Mucosa of rectum (tissue), 2 donors: Measurements from ENCODE around the gene MACF1.

Source experiments
- H3K27ac ChIP-seq, 2 donors: one replicate each; pipeline ENCODE4 v1.7.0; 2013; ENCODE audit warnings: inconsistent platforms in 2 of 2, low read depth in 2 of 2, low read length in 2 of 2
- H3K27me3 ChIP-seq, 2 donors: one replicate each; pipeline ENCODE4 v1.7.0; 2013; ENCODE audit warnings: low read length in 2 of 2; ENCODE audit not compliant: control insufficient read depth in 2 of 2, insufficient read depth in 2 of 2
- H3K36me3 ChIP-seq, 2 donors: one replicate each; pipeline ENCODE4 v1.7.0; 2013; ENCODE audit warnings: low read length in 2 of 2; ENCODE audit not compliant: control insufficient read depth in 2 of 2, insufficient read depth in 2 of 2
- H3K4me1 ChIP-seq, 2 donors: one replicate each; pipeline ENCODE4 v1.7.0; 2013; ENCODE audit warnings: low read length in 2 of 2, mild to moderate bottlenecking in 1 of 2; ENCODE audit not compliant: control insufficient read depth in 2 of 2, insufficient read depth in 2 of 2
- H3K4me3 ChIP-seq, 2 donors: one replicate each; pipeline ENCODE4 v1.7.0; 2013; ENCODE audit warnings: low read length in 2 of 2
- H3K9ac ChIP-seq, 2 donors: one replicate each; pipeline ENCODE4 v1.7.0; 2013; ENCODE audit warnings: low read length in 2 of 2, low read depth in 1 of 2, mild to moderate bottlenecking in 1 of 2
- H3K9me3 ChIP-seq, 2 donors: one replicate each; pipeline ENCODE4 v1.7.0; 2013; ENCODE audit warnings: low read length in 2 of 2; ENCODE audit not compliant: control insufficient read depth in 2 of 2
- donor health status: healthy.
- donor health status: Normal muscosa, but diverticular disease.

MACF1 gene

DNA sequence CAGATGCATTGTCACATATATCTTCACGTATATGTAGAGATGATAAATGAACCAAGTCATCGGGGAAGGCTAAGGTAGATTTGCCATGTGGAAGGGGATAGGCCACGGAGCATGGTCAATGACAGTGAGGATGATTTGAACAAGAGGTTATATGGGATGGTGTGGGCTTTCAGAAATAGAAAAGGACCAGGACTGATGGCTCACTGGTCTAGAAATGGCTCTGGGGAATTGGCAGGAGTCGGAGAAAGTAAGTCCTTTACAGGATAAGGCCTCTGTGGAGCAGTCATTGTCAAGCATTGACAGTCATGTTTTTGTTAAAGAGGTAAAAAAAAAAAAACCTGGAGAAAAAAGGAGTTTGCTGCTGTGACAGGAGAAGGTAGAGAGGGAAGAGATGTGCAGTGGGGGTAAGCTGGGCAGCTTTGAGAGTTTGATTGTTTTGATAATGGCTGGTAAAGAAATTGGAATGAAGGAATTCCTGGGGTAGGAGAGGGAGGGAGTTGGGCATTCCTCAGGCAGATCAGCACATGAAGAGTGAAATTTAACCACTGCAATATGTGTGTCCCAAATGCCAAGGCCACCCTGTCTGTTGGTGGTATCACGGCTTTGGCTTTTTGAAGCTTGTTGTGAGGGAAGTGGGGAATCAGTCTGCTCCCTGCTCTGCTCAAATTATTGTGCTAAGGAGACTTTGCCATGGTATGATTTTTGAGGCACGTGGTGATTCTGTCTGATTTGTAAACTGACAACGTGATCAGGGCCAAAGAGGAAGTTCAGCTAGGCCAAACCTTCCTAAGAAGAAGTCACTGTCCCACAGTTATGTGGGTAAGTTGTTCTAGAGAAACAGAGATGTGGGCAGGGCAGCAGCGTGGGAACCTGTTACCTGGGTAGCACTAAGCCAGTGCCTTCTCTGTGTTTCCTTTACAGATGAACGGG, 26.0 kb downstream of the MACF1 start:
- Histone ChIP-seq H3K9ac (no peak overlapping the region), H3K27me3 (no peaks in the 10 kb centered on the region), H3K27ac (no peak overlapping the region)

DNA sequence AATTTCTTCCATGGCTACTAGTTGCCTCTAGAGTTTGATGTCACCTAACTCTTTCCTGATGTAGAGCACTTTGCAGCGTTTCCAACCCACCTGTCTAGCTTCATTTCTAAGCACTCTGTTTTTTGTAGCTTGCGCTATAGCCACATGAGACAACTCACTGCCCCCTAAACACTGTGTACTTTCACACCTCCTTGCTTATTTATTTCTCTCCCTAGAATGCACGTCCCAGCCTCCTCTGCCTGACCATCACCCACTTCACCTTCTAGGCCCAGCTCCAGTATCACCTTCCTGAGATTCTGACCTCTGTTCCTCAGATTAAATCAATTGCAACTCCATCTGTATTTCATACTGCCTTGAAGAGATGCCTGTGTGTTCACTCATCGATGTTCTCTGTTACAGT, 32.5 kb downstream of the MACF1 start:
- Histone ChIP-seq H3K9me3 (no peaks in the 10 kb centered on the region), H3K4me1 (no peaks in the 10 kb centered on the region), H3K27me3 (no peaks in the 10 kb centered on the region), H3K4me3 (no peak overlapping the region), H3K9ac (no peak overlapping the region), H3K36me3 (peaks cover 0 to 15% of the 10 kb centered on the region in 2 donors), H3K27ac (no peak overlapping the region)

More for the DNA sequence above, 26.0 kb downstream of the MACF1 start:
- H3K4me3 ChIP-seq: no peak overlapping the region
- H3K4me1 ChIP-seq: no peaks in the 10 kb centered on the region
- peaks cover 0 to 11% of the 10 kb centered on the region in 2 donors for H3K36me3 ChIP-seq
- H3K9me3 ChIP-seq: no peaks in the 10 kb centered on the region

DNA sequence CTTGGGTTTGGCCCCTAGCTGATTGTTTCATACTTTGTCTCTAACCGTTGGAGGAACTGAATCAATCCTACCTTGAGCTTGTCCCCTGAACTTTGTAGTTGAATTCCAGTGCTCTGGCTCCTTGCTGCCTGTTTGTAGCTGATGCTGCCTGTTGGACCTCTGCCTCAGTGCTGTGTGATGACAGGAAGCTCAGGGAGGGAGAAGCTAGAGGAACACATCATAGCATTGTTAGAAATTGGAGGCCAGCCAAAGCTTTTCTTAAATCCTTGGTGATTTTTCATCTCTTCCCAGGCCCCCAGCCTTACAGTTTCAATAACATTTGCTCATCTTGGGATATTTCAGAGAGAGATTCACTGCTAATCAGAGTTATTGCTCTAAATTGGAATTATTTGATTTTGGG, 34.0 kb downstream of the MACF1 start:
- no peaks in the 10 kb centered on the region for H3K9me3 ChIP-seq
- H3K9ac ChIP-seq: no peak overlapping the region
- H3K27ac ChIP-seq: no peak overlapping the region
- H3K4me3 ChIP-seq: no peak overlapping the region
- no peaks in the 10 kb centered on the region for H3K27me3 ChIP-seq
- peaks cover 0 to 6% of the 10 kb centered on the region in 2 donors for H3K36me3 ChIP-seq
- no peaks in the 10 kb centered on the region for H3K4me1 ChIP-seq

DNA sequence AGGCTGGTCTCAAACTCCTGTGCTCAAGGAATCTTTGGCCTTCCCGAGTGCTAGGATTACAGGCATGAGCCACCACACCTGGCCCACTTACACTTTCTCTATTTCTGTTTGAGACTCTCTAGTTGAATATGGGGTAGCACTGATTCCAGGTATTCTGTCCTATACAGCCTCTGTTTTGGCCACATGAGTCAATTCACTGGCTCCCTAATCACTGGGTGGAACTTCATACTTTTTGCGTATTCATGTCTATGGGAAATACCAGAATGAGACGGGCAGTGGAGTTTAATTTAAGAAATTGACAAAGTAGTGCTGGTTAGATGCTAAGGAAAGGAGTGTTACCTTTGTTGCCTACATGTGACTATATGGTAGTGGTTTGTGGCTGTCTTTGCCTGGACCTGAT, 35.5 kb downstream of the MACF1 start:
- Histone ChIP-seq H3K27ac (no peak overlapping the region), H3K9ac (no peak overlapping the region), H3K36me3 (peaks cover 0 to 6% of the 10 kb centered on the region in 2 donors), H3K4me3 (no peak overlapping the region), H3K9me3 (no peaks in the 10 kb centered on the region), H3K4me1 (no peaks in the 10 kb centered on the region), H3K27me3 (no peaks in the 10 kb centered on the region)

DNA sequence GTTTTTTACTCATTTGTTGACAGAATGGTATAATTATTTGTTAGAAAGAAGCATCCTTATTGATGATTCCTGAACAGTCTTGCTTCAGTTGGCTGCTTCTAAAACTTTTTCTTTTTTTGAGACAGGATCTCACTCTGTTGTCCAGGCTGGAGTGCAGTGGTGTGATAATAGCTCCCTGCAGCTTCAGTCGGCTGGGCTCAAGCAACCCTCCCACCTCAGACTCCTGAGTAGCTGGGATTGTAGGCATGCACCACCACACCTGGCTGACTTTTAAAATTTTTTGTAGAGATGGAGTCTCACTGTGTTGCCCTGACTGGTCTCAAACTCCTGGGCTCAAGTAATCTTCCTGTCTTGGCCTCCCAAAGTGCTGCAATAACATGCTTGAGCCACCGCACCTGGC, 38.8 kb downstream of the MACF1 start:
- Histone ChIP-seq H3K36me3 (no peaks in the 10 kb centered on the region), H3K9me3 (no peaks in the 10 kb centered on the region), H3K27ac (no peak overlapping the region), H3K4me1 (no peaks in the 10 kb centered on the region), H3K27me3 (no peaks in the 10 kb centered on the region), H3K9ac (no peak overlapping the region), H3K4me3 (no peak overlapping the region)

DNA sequence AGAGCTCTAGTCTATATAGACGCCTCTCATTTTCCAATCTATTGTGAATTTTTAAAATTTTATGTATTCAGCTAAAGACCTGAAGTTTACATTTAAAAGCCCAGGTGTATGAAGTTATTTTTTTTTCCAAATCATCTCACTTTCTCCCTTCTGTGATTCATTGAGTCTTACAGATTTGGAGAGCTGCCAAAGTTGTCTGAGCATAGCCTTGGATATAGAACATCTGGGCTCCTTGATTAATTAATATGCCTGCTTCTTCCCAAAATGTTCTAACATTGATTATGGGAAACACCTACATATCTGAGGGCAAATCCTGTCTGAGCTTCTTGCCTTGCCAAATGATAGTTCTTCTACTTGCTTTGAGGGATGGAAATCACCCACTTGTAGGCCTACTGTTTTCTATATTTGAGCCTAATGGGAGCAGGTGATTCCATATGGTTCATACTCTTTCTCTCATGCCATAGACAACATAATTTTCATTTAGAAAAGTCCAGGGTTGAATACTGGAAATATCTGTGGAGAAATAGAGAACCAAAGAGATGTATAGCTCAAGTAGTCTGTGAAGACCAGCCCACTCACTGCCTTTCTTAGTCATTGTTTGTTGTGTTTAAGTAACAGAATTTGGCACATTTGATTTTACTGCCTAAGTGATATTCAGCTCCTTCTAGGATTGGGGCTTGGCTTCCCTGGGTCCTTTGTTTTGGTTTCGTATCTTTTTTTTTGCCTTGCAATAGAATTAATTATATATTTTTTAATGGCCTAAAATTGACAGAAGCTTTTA, 46.2 kb downstream of the MACF1 start:
- Histone ChIP-seq H3K9ac (no peak overlapping the region), H3K9me3 (no peaks in the 10 kb centered on the region), H3K27ac (no peak overlapping the region), H3K27me3 (no peaks in the 10 kb centered on the region), H3K36me3 (peaks cover 8 to 10% of the 10 kb centered on the region in 2 donors), H3K4me3 (no peak overlapping the region), H3K4me1 (no peaks in the 10 kb centered on the region)

DNA sequence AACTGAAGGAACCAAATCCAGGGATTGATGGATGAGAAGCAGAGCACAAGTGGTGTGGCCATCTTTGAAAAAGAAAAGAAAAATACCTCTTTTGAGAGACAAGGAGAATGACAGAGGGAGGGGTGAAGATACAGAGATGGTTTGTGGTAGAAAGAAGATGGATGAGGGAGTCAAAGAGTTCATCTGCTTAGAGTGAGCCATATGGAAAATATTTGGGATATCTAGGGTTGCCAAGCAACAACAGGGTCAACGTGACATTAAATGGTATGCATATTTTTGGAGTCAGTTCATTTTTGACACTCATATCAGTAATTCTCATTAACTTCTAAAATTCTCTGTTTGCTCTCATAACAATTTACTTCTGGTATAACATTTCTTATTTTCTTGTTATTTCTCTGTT, 50.7 kb downstream of the MACF1 start:
- no peaks in the 10 kb centered on the region for H3K27me3 ChIP-seq
- H3K27ac ChIP-seq: no peak overlapping the region
- H3K4me1 ChIP-seq: no peaks in the 10 kb centered on the region
- H3K9ac ChIP-seq: no peak overlapping the region
- no peak overlapping the region for H3K4me3 ChIP-seq
- H3K9me3 ChIP-seq: no peaks in the 10 kb centered on the region
- peaks cover 13 to 16% of the 10 kb centered on the region in 2 donors for H3K36me3 ChIP-seq

DNA sequence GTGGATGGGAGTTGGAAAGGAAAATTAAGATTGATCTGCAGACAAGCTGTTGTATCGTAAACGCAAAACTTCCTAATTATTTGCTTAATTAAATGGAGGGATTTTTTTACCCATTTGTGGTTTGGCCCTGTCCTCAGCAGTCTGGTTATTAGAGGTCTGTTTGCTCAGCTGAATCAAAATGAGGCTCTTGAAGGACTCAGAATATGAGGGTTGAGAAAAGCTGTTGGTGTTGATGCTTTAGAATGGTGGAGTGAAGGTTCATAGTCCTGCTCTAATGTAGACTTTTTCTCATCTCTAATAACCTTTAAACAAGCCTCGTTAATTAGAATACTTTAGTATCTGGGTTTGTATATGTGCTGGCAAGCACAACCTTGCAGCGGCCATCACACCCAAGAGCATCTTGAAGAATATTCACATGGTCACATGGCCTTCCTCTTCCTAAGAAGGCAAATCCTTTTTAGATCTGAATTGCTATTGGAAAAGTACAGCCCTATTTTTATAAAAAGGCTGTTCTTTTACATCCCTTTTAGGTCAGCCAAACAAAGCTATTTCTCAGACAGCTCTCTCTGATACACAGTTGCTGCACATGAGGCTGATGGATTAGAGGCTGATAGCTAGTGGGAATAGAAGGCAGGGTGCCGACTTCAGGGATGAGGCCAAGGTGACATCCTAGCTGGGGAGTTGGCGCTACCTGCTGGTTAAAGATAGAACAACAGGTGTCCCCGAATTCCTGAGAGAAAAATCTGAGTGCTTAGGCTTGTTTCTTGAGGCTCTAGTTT, 53.8 kb downstream of the MACF1 start:
- Histone ChIP-seq H3K9me3 (no peaks in the 10 kb centered on the region), H3K4me3 (no peak overlapping the region), H3K27me3 (no peaks in the 10 kb centered on the region), H3K36me3 (peaks cover 13% of the 10 kb centered on the region in 2 donors), H3K9ac (no peak overlapping the region), H3K27ac (no peak overlapping the region), H3K4me1 (no peaks in the 10 kb centered on the region)

DNA sequence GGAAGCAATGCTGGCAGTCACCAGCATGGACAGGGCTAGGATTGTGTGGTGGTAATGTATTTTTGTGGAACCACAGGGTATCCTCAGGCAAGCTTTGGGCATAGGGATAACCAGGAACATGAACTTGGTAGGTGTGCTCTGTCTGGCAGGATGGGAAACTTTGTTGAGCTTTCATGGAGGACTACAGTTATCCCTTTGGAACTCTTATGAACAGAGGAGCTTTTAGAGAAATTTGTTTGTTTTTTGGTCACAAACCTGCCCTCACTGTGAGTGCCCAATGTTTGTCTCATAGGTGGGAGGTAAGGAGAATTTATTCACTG, 54.4 kb downstream of the MACF1 start:
- no peak overlapping the region for H3K27ac ChIP-seq
- no peak overlapping the region for H3K4me3 ChIP-seq
- no peaks in the 10 kb centered on the region for H3K9me3 ChIP-seq
- H3K9ac ChIP-seq: no peak overlapping the region
- H3K4me1 ChIP-seq: no peaks in the 10 kb centered on the region
- H3K27me3 ChIP-seq: no peaks in the 10 kb centered on the region
- H3K36me3 ChIP-seq: peaks cover 11 to 13% of the 10 kb centered on the region in 2 donors
